ENCODE measurements around the gene MOCS2. TPM values are rescaled to one million over a fixed set of nuclear protein-coding genes. Genes with fewer than 3 reads are reported as not detected.
A peak's percentile ranks its signal among the peaks of the same experiment; 100 is the strongest.

The MOCS2 gene
- total and polyA plus RNA-seq, 2 experiments from 2014 or later = 48.1 to 83.7 TPM

DNA sequence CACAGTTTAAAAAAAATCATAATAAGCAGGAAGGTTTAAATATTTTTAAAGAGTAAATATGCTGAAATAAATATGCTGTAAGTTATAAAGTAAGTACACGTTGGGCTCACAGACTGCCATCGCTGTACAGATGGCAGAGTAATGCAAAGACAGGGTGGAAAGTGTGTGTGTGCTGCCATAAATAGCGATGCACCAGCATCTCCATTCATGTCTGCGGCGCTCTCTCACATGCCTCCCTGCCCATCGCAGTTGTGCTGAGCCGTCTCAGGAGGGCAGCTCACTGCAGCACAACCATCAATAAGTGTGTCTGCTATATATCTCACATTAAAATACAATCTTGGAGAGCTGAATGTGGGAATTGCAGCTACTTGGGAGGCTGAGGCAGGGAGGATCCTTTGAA lies 14.3 kb downstream of the MOCS2 start:
- Histone ChIP-seq H3K9ac (no peak overlapping the region), H3K4me3 (no peak overlapping the region), H3K36me3 (ENCODE audit: low read depth) (peaks cover 40% of the 10 kb centered on the region; the same call in 1 of the 2 replicates), H3K4me1 (ENCODE audit: insufficient read depth) (peaks cover 19% of the 10 kb centered on the region), H3K79me2 (ENCODE audit: insufficient read depth) (no peaks in the 10 kb centered on the region), H3K27me3 (replicated peaks; ENCODE audit: insufficient read depth) (no peaks in the 10 kb centered on the region), H3K9me2 (ENCODE audit: insufficient read depth) (no peaks in the 10 kb centered on the region), H3K9me3 (ENCODE audit: low read depth) (no peaks in the 10 kb centered on the region), H2AFZ (no peak overlapping the region), H3K27ac (no peak overlapping the region), H3K4me2 (ENCODE audit: unreplicated experiment) (no peak overlapping the region), H3F3A (ENCODE audit: insufficient read depth) (peaks cover 60% of the 10 kb centered on the region), H4K20me1 (ENCODE audit: insufficient read depth) (no peaks in the 10 kb centered on the region)
- WGBS, 2 experiments (ENCODE audit: low coverage in 1 of 2, low lambda C conversion rate in 2 of 2, missing lambda C conversion rate in 2 of 2) = 89 to 93% methylated on average over 7 of the region's 7 CpGs
- in situ Hi-C loops (cut with MboI) = loop anchor here (5.0 to 25.0 kb wide), 2 partner anchors 148 to 383 kb away; no protein-coding TSS in a partner anchor
- no peak for TF ChIP-seq EZH2phosphoT487 (IDR thresholded peaks at IDR 0.05; ENCODE audit: insufficient read depth, low read depth)
- TF ChIP-seq EZH2 (IDR thresholded peaks at IDR 0.05; ENCODE audit: insufficient read depth, poor library complexity, severe bottlenecking) = no peak
- no peak for DNase-seq

DNA sequence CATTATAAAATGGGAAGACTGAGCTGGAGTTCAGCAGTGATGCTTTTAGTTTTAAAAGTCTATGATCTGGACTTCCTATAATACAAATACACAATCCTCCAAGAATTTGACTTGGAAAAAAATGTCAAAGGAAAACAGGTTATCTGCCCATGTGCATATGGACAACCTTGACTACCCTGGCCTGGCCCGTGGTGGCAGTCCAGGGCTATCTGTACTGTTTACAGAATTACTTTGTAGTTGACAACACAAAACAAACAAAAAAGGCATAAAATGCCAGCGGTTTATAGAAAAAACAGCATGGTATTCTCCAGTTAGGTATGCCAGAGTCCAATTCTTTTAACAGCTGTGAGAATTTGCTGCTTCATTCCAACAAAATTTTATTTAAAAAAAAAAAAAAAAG lies 17.3 kb downstream of the MOCS2 start:
- H2AFZ ChIP-seq = no peak overlapping the region
- no peak overlapping the region for H3K27ac ChIP-seq
- no peaks in the 10 kb centered on the region for H3K79me2 ChIP-seq (ENCODE audit: insufficient read depth)
- WGBS, 2 experiments (ENCODE audit: low coverage in 1 of 2, low lambda C conversion rate in 2 of 2, missing lambda C conversion rate in 2 of 2) = 48 to 54% methylated on average over 2 of the region's 2 CpGs
- H3F3A ChIP-seq (ENCODE audit: insufficient read depth) = peaks cover 55% of the 10 kb centered on the region
- DNase-seq = no peak
- H3K4me2 ChIP-seq (ENCODE audit: unreplicated experiment) = no peak overlapping the region
- peaks cover 40% of the 10 kb centered on the region; the same call in 1 of the 2 replicates for H3K36me3 ChIP-seq (ENCODE audit: low read depth)
- no peaks in the 10 kb centered on the region for H3K27me3 ChIP-seq (replicated peaks; ENCODE audit: insufficient read depth)
- H3K4me1 ChIP-seq (ENCODE audit: insufficient read depth) = peaks cover 7% of the 10 kb centered on the region
- no peaks in the 10 kb centered on the region for H4K20me1 ChIP-seq (ENCODE audit: insufficient read depth)
- H3K4me3 ChIP-seq = no peak overlapping the region
- in situ Hi-C loops (cut with MboI) = loop anchor here (25.0 kb wide), 1 partner anchor 380 kb away; no protein-coding TSS in a partner anchor
- TF ChIP-seq EZH2 (IDR thresholded peaks at IDR 0.05; ENCODE audit: insufficient read depth, poor library complexity, severe bottlenecking) = no peak
- no peak for TF ChIP-seq EZH2phosphoT487 (IDR thresholded peaks at IDR 0.05; ENCODE audit: insufficient read depth, low read depth)
- H3K9ac ChIP-seq = no peak overlapping the region
- no peaks in the 10 kb centered on the region for H3K9me3 ChIP-seq (ENCODE audit: low read depth)
- no peaks in the 10 kb centered on the region for H3K9me2 ChIP-seq (ENCODE audit: insufficient read depth)

DNA sequence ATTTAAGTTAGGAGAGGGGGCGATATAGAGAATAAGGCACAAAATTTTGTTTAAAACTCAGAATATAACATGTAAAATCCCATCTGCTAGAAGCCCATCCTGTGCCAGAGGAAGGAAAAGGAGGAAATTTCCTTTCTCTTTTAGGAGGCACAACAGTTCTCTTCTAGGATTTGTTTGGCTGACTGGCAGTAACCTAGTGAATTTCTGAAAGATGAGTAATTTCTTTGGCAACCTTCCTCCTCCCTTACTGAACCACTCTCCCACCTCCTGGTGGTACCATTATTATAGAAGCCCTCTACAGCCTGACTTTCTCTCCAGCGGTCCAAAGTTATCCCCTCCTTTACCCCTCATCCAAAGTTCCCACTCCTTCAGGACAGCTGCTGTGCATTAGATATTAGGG lies 18.3 kb downstream of the MOCS2 start:
- TF ChIP-seq EZH2 (IDR thresholded peaks at IDR 0.05; ENCODE audit: insufficient read depth, poor library complexity, severe bottlenecking) = no peak
- TF ChIP-seq EZH2phosphoT487 (IDR thresholded peaks at IDR 0.05; ENCODE audit: insufficient read depth, low read depth) = no peak
- Histone ChIP-seq H3K79me2 (ENCODE audit: insufficient read depth) (no peaks in the 10 kb centered on the region), H4K20me1 (ENCODE audit: insufficient read depth) (no peaks in the 10 kb centered on the region), H3K4me1 (ENCODE audit: insufficient read depth) (peaks cover 7% of the 10 kb centered on the region), H2AFZ (no peak overlapping the region), H3K36me3 (ENCODE audit: low read depth) (peaks cover 45% of the 10 kb centered on the region), H3K9me2 (ENCODE audit: insufficient read depth) (no peaks in the 10 kb centered on the region), H3K4me3 (no peak overlapping the region), H3K9ac (no peak overlapping the region), H3K27ac (no peak overlapping the region), H3K9me3 (ENCODE audit: low read depth) (no peaks in the 10 kb centered on the region), H3K4me2 (ENCODE audit: unreplicated experiment) (peak overlapping the region; percentile 25), H3K27me3 (replicated peaks; ENCODE audit: insufficient read depth) (no peaks in the 10 kb centered on the region), H3F3A (ENCODE audit: insufficient read depth) (peaks cover 55% of the 10 kb centered on the region)
- in situ Hi-C loops (cut with MboI) = loop anchor here (25.0 kb wide), 1 partner anchor 379 kb away; no protein-coding TSS in a partner anchor
- 64 to 84% methylated on average over 2 of the region's 2 CpGs for WGBS, 2 experiments (ENCODE audit: low coverage in 1 of 2, low lambda C conversion rate in 2 of 2, missing lambda C conversion rate in 2 of 2)
- peak; percentile 64 for DNase-seq

DNA sequence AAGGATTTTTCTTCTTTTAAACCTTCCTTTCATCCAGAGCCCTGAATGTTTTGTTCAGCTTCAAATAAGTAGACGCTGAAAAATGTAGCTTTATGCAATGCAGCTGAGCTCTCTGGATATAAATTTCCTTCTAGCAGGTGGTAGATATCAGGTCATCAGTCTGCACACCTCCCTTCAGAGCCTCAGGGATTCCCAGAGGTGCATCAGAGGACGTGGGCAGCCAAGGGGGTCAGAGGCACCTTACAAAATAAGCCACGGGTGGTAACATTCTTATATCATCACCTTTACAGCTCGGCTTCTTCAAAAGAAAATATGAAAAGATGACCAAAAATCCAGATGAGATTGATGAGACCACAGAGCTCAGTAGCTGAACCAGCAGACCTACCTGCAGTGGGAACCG lies 19.3 kb downstream of the MOCS2 start:
- H3K27me3 ChIP-seq (replicated peaks; ENCODE audit: insufficient read depth) = no peaks in the 10 kb centered on the region
- no peak overlapping the region for H3K4me2 ChIP-seq (ENCODE audit: unreplicated experiment)
- no peaks in the 10 kb centered on the region for H4K20me1 ChIP-seq (ENCODE audit: insufficient read depth)
- H3F3A ChIP-seq (ENCODE audit: insufficient read depth) = peaks cover 53% of the 10 kb centered on the region
- H2AFZ ChIP-seq = no peak overlapping the region
- no peaks in the 10 kb centered on the region for H3K9me2 ChIP-seq (ENCODE audit: insufficient read depth)
- no peaks in the 10 kb centered on the region for H3K79me2 ChIP-seq (ENCODE audit: insufficient read depth)
- H3K9ac ChIP-seq = no peak overlapping the region
- no peaks in the 10 kb centered on the region for H3K9me3 ChIP-seq (ENCODE audit: low read depth)
- H3K36me3 ChIP-seq (ENCODE audit: low read depth) = peaks cover 45% of the 10 kb centered on the region
- peaks cover 7% of the 10 kb centered on the region for H3K4me1 ChIP-seq (ENCODE audit: insufficient read depth)
- DNase-seq = no peak
- H3K27ac ChIP-seq = no peak overlapping the region
- 85 to 89% methylated on average over 5 of the region's 5 CpGs for WGBS, 2 experiments (ENCODE audit: low coverage in 1 of 2, low lambda C conversion rate in 2 of 2, missing lambda C conversion rate in 2 of 2)
- in situ Hi-C loops (cut with MboI) = loop anchor here (25.0 kb wide), 1 partner anchor 378 kb away; no protein-coding TSS in a partner anchor
- H3K4me3 ChIP-seq = no peak overlapping the region
- no peak for TF ChIP-seq EZH2phosphoT487 (IDR thresholded peaks at IDR 0.05; ENCODE audit: insufficient read depth, low read depth)
- no peak for TF ChIP-seq EZH2 (IDR thresholded peaks at IDR 0.05; ENCODE audit: insufficient read depth, poor library complexity, severe bottlenecking)

Measured in GM23248 (cell line).